ENCODE results near the gene CDC14A.

GRCh38 chr1:100463791-100464424 is 111.6 kb downstream of the CDC14A start:
- TF ChIP-seq FOXK1 (CRISPR knock-in tag; IDR thresholded peaks at IDR 0.05), result no peak
- no peak for TF ChIP-seq ELF4 (CRISPR knock-in tag; IDR thresholded peaks at IDR 0.05; ENCODE audit: low read depth)
- TF ChIP-seq USF2 (CRISPR knock-in tag; IDR thresholded peaks at IDR 0.05), result no peak
- no peak for TF ChIP-seq KAT7 (CRISPR knock-in tag; IDR thresholded peaks at IDR 0.05; ENCODE audit: borderline replicate concordance)
- TF ChIP-seq ZSCAN18 (CRISPR knock-in tag; IDR thresholded peaks at IDR 0.05), result no peak
- TF ChIP-seq CTCF (IDR thresholded peaks at IDR 0.05), result peak; percentile 70
- TF ChIP-seq JUN (CRISPR knock-in tag; IDR thresholded peaks at IDR 0.05), result no peak
- TF ChIP-seq FOXJ3 (CRISPR knock-in tag; IDR thresholded peaks at IDR 0.05; ENCODE audit: borderline replicate concordance), result no peak
- TF ChIP-seq FOXP4 (CRISPR knock-in tag; IDR thresholded peaks at IDR 0.05), result no peak
- TF ChIP-seq E2F4 (CRISPR knock-in tag; IDR thresholded peaks at IDR 0.05; ENCODE audit: borderline replicate concordance, low read depth), result no peak
- TF ChIP-seq AR (CRISPR knock-in tag; IDR thresholded peaks at IDR 0.05), result no peak
- TF ChIP-seq NR3C1 (CRISPR knock-in tag; conservative IDR thresholded peaks at IDR 0.05; ENCODE audit: low read depth), result no peak
- TF ChIP-seq TEAD4 (CRISPR knock-in tag; IDR thresholded peaks at IDR 0.05), result no peak
- no peak for TF ChIP-seq ZNF425 (CRISPR knock-in tag; conservative IDR thresholded peaks at IDR 0.05)
